HEK293T (cell line): ENCODE data around the gene CAPN12.

Experiments used
- ARNT ChIP-seq: fragments of 450-650 bp; IDR thresholded peaks from 2 replicates; pipeline ENCODE4 v1.6.1; 2017; ENCODE audit warnings: mild to moderate bottlenecking
- BHLHE40 ChIP-seq: fragments of 450-650 bp; IDR thresholded peaks from 2 replicates; pipeline ENCODE4 v1.6.1; 2016; ENCODE audit warnings: mild to moderate bottlenecking, moderate library complexity, borderline replicate concordance
- ELF4 ChIP-seq: fragments of 450-650 bp; IDR thresholded peaks from 2 replicates; pipeline ENCODE4 v1.6.1; 2017; ENCODE audit warnings: antibody characterized with exemption
- LEF1 ChIP-seq: fragments of 450-650 bp; IDR thresholded peaks from 2 replicates; pipeline ENCODE4 v1.6.1; 2017; ENCODE audit warnings: mild to moderate bottlenecking, borderline replicate concordance
- NFRKB ChIP-seq: fragments of 450-650 bp; IDR thresholded peaks from 2 replicates; pipeline ENCODE4 v1.6.1; 2016; ENCODE audit warnings: mild to moderate bottlenecking, moderate library complexity
- SP1 ChIP-seq: fragments of 450-650 bp; IDR thresholded peaks from 2 replicates; pipeline ENCODE4 v1.6.1; 2017
- SUZ12 ChIP-seq: fragments of 450-650 bp; IDR thresholded peaks from 2 replicates; pipeline ENCODE4 v1.6.1; 2016; ENCODE audit warnings: mild to moderate bottlenecking
- TARDBP ChIP-seq: fragments of 450-650 bp; IDR thresholded peaks from 2 replicates; pipeline ENCODE4 v1.6.1; 2016
- ZNF384 ChIP-seq: fragments of 450-650 bp; IDR thresholded peaks from 2 replicates; pipeline ENCODE4 v1.6.1; 2016

DNA sequence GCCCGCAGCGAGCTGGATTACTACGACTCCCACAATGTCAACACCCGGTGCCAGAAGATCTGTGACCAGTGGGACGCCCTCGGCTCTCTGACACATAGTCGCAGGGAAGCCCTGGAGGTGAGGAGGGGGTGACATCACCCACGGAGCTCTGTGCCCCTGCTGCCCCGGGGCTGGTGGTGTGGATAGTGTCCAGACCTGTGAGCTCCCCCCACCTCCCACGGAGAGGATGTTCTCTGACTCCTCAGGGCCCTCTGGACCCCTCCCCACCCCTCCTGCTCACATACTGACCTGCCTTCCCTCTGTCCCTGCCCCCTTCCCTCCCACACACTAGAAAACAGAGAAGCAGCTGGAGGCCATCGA, 20.7 kb downstream of the CAPN12 start:
- no peak for TF ChIP-seq SP1
- no peak for TF ChIP-seq TARDBP
- no peak for TF ChIP-seq ARNT
- TF ChIP-seq BHLHE40 = no peak
- no peak for TF ChIP-seq ZNF384
- TF ChIP-seq NFRKB = no peak
- TF ChIP-seq ELF4 = no peak
- no peak for TF ChIP-seq LEF1
- TF ChIP-seq SUZ12 = no peak
